Measurements from ENCODE around the gene CILP.

- TF ChIP-seq, protein P1, sequence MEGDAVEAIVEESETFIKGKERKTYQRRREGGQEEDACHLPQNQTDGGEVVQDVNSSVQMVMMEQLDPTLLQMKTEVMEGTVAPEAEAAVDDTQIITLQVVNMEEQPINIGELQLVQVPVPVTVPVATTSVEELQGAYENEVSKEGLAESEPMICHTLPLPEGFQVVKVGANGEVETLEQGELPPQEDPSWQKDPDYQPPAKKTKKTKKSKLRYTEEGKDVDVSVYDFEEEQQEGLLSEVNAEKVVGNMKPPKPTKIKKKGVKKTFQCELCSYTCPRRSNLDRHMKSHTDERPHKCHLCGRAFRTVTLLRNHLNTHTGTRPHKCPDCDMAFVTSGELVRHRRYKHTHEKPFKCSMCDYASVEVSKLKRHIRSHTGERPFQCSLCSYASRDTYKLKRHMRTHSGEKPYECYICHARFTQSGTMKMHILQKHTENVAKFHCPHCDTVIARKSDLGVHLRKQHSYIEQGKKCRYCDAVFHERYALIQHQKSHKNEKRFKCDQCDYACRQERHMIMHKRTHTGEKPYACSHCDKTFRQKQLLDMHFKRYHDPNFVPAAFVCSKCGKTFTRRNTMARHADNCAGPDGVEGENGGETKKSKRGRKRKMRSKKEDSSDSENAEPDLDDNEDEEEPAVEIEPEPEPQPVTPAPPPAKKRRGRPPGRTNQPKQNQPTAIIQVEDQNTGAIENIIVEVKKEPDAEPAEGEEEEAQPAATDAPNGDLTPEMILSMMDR (IDR thresholded peaks at IDR 0.05; ENCODE audit: low read depth, low read length): no peak
- no peak for TF ChIP-seq EZH2phosphoT487 (IDR thresholded peaks at IDR 0.05; ENCODE audit: low read depth)
These were observed 28.7 kb downstream of the CILP start for GRCh38 chr15:65182538-65182937.

Data from OCI-LY3 (cell line).